HK-2 (cell line): ENCODE results near the gene HEG1.
"Not testable (repeated sequence)": the region's sequence is repeated elsewhere in the genome, so short reads cannot be mapped to it uniquely, and the experiment has no call there.

Experiments
- DNase-seq: peaks from one replicate; pipeline ENCODE4 v3.0.0-alpha.2; 2018; ENCODE audit not compliant: unreplicated experiment

HEG1 gene

GRCh38 chr3:124985349-124985748, 70.4 kb downstream of the HEG1 start:
- no peak for DNase-seq

GRCh38 chr3:124984754-124985153, 71.0 kb downstream of the HEG1 start:
- DNase-seq: no peak

- no peak for DNase-seq
These were observed 72.9 kb downstream of the HEG1 start for GRCh38 chr3:124982855-124983254.

- DNase-seq: no peak
These were observed 74.3 kb downstream of the HEG1 start for GRCh38 chr3:124981472-124981871.

- no peak for DNase-seq
These were observed 77.2 kb downstream of the HEG1 start for GRCh38 chr3:124978627-124979026.

- no peak for DNase-seq
These were observed 79.4 kb downstream of the HEG1 start for GRCh38 chr3:124976383-124976782.

GRCh38 chr3:124974691-124975090, 81.1 kb downstream of the HEG1 start:
- no peak for DNase-seq

- no peak for DNase-seq
These were observed 82.5 kb downstream of the HEG1 start for GRCh38 chr3:124973290-124973689.

GRCh38 chr3:124972457-124972856, 83.3 kb downstream of the HEG1 start:
- DNase-seq: no peak

- DNase-seq: no peak
These were observed 85.7 kb downstream of the HEG1 start for GRCh38 chr3:124969963-124970722.

- DNase-seq: no peak
These were observed 86.6 kb downstream of the HEG1 start for GRCh38 chr3:124969190-124969589.

GRCh38 chr3:124967964-124968363, 87.8 kb downstream of the HEG1 start:
- no peak for DNase-seq

GRCh38 chr3:124966521-124967445, 89.0 kb downstream of the HEG1 start:
- no peak for DNase-seq

GRCh38 chr3:124965413-124965812, 90.4 kb downstream of the HEG1 start:
- no peak for DNase-seq

- no peak for DNase-seq
These were observed 91.4 kb downstream of the HEG1 start for GRCh38 chr3:124964387-124964786.

- DNase-seq: no peak
These were observed 92.0 kb downstream of the HEG1 start for GRCh38 chr3:124963755-124964154.

- DNase-seq: no peak
These were observed 93.3 kb downstream of the HEG1 start for GRCh38 chr3:124962403-124962940.

- no peak for DNase-seq
These were observed 95.1 kb downstream of the HEG1 start for GRCh38 chr3:124960698-124961097.

- DNase-seq: no peak
These were observed 95.7 kb downstream of the HEG1 start for GRCh38 chr3:124960105-124960504.

- DNase-seq: not testable (repeated sequence)
These were observed 97.8 kb downstream of the HEG1 start for GRCh38 chr3:124957951-124958350.

GRCh38 chr3:124952282-124952855, 103.4 kb downstream of the HEG1 start:
- no peak for DNase-seq
